Parathyroid adenoma (tissue), 2 donors: ENCODE results near the gene MTERF2.
A peak's percentile ranks its signal among the peaks of the same experiment; 100 is the strongest.

ENCODE experiments used
- H2AFZ ChIP-seq: fragments of 300-600 bp; sonication (generic); one replicate; pipeline ENCODE4 v1.7.0; 2017; ENCODE audit warnings: antibody characterized with exemption, mild to moderate bottlenecking
- H3K27ac ChIP-seq: fragments of 300-600 bp; sonication (generic); one replicate; pipeline ENCODE4 v1.7.0; 2017
- H3K27me3 ChIP-seq: fragments of 300-600 bp; sonication (generic); one replicate; pipeline ENCODE4 v1.7.0; 2017; ENCODE audit warnings: low read length; ENCODE audit not compliant: control insufficient read depth, insufficient read depth
- H3K36me3 ChIP-seq: fragments of 300-600 bp; sonication (generic); one replicate; pipeline ENCODE4 v1.7.0; 2017; ENCODE audit warnings: low read length; ENCODE audit not compliant: control insufficient read depth, insufficient read depth
- H3K4me1 ChIP-seq: fragments of 300-600 bp; sonication (generic); one replicate; pipeline ENCODE4 v1.7.0; 2017; ENCODE audit warnings: control low read depth
- H3K4me2 ChIP-seq: fragments of 300-600 bp; sonication (generic); one replicate; pipeline ENCODE4 v1.7.0; 2017; ENCODE audit warnings: low read length
- H3K4me3 ChIP-seq: fragments of 300-600 bp; sonication (generic); one replicate; pipeline ENCODE4 v1.7.0; 2017; ENCODE audit warnings: low read depth, low read length
- H3K79me2 ChIP-seq: fragments of 300-600 bp; sonication (generic); one replicate; pipeline ENCODE4 v1.7.0; 2017; ENCODE audit warnings: control low read depth
- H3K9ac ChIP-seq: fragments of 300-600 bp; sonication (generic); one replicate; pipeline ENCODE4 v1.7.0; 2017; ENCODE audit warnings: mild to moderate bottlenecking
- H3K9me3 ChIP-seq: fragments of 300-600 bp; sonication (generic); one replicate; pipeline ENCODE4 v1.7.0; 2017; ENCODE audit warnings: low read length; ENCODE audit not compliant: control insufficient read depth
- TF ChIP-seq, protein P1 (sequence below): fragments of 300-600 bp; sonication (generic); IDR thresholded peaks from one replicate; pipeline ENCODE4 v1.7.0; 2017; ENCODE audit warnings: antibody characterized with exemption, mild to moderate bottlenecking
- donor health status: primary hyperparathyroidism.

MTERF2 gene

DNA sequence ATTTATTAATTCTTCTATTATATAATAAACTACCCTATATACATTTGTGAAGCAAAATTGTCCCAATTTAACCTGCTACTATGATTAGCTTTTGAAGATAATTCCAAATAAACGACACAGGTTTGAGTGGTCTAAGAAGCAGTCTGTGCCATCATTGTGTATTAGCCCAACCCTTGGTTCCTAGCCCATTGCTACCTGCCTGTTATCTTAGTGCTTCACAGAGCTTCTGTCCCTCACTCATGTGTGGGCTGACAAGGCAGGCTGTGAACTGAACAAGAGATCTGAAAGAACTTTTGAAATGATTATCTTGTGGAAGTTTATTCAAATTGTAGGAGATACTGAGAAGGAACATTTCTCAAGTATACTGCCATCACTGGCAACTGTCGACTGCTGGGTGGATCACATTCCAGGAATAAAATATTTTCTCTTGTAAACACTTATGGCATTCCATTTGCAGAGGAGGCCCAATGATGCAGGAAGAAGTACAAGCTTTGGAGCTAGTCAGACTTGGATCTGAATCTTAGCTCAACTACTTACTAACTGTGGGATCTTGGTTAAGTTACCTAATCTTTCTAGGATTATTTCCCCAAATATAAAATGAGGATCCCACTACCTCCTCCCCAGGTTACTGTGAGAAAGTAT is 7.8 kb upstream of the MTERF2 start:
- no peak overlapping the region for H2AFZ ChIP-seq
- H3K27ac ChIP-seq: no peak overlapping the region

DNA sequence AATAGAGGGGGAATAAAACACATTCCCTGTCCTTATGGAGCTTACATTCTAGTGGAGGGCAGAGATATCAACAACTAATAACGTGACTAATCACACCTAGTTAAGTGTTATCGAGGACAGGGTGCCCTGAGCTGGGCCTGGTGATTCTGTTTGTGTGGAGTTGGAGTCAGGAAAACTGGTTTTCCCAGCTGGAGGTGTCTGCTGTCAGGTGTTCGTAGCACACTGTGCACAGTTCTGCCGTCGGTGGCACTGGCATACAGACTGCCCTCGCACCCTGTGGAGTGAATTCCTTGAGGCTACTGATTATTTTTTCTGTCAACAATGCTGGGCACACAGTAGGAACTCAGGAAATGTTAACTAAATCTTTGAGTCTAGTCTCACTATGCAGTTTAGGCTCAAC is 900 bp upstream of the MTERF2 start:
- TF ChIP-seq, protein P1, sequence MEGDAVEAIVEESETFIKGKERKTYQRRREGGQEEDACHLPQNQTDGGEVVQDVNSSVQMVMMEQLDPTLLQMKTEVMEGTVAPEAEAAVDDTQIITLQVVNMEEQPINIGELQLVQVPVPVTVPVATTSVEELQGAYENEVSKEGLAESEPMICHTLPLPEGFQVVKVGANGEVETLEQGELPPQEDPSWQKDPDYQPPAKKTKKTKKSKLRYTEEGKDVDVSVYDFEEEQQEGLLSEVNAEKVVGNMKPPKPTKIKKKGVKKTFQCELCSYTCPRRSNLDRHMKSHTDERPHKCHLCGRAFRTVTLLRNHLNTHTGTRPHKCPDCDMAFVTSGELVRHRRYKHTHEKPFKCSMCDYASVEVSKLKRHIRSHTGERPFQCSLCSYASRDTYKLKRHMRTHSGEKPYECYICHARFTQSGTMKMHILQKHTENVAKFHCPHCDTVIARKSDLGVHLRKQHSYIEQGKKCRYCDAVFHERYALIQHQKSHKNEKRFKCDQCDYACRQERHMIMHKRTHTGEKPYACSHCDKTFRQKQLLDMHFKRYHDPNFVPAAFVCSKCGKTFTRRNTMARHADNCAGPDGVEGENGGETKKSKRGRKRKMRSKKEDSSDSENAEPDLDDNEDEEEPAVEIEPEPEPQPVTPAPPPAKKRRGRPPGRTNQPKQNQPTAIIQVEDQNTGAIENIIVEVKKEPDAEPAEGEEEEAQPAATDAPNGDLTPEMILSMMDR: no peak
- Histone ChIP-seq H3K79me2 (no peaks in the 10 kb centered on the region), H3K27ac (no peak overlapping the region), H3K27me3 (no peaks in the 10 kb centered on the region), H3K9ac (no peak overlapping the region), H3K4me3 (peak overlapping the region; percentile 90), H3K4me2 (peak overlapping the region; percentile 68), H3K4me1 (peaks cover 15% of the 10 kb centered on the region), H2AFZ (peak overlapping the region; percentile 91), H3K36me3 (no peaks in the 10 kb centered on the region), H3K9me3 (no peaks in the 10 kb centered on the region)

More for the DNA sequence above, 7.8 kb upstream of the MTERF2 start:
- H3K27me3 ChIP-seq: no peaks in the 10 kb centered on the region
- H3K79me2 ChIP-seq: no peaks in the 10 kb centered on the region
- no peaks in the 10 kb centered on the region for H3K4me1 ChIP-seq
- H3K4me3 ChIP-seq: no peak overlapping the region
- H3K4me2 ChIP-seq: no peak overlapping the region
- no peaks in the 10 kb centered on the region for H3K9me3 ChIP-seq
- H3K36me3 ChIP-seq: no peaks in the 10 kb centered on the region
- no peak overlapping the region for H3K9ac ChIP-seq
- TF ChIP-seq, protein P1: no peak

DNA sequence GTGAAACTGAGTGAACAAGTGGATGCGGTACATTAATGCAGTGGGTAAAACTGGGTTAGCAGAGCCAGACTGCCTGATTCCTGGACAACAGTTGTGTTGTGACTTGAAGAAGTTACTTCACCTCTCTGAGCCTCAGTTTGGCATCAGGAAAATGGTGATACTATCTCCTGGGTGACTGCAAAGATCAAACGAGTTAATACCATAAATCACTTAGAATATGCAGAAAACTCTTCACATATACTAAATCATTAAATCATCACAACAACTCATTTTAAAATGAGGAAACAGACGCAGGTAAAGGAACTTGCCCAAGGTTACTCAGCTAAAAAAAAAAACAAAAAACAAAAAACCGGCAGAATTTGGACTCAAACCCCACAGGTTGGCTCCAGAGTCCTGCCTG is 811 bp downstream of the MTERF2 start:
- Histone ChIP-seq H3K4me1 (peaks cover 15% of the 10 kb centered on the region), H3K9me3 (no peaks in the 10 kb centered on the region), H3K4me3 (peak overlapping the region; percentile 90), H3K36me3 (no peaks in the 10 kb centered on the region), H3K9ac (peak overlapping the region; percentile 74), H3K27me3 (no peaks in the 10 kb centered on the region), H2AFZ (peak overlapping the region; percentile 91), H3K79me2 (no peaks in the 10 kb centered on the region), H3K27ac (peak overlapping the region; percentile 76), H3K4me2 (peak overlapping the region; percentile 68)
- TF ChIP-seq, protein P1: no peak

DNA sequence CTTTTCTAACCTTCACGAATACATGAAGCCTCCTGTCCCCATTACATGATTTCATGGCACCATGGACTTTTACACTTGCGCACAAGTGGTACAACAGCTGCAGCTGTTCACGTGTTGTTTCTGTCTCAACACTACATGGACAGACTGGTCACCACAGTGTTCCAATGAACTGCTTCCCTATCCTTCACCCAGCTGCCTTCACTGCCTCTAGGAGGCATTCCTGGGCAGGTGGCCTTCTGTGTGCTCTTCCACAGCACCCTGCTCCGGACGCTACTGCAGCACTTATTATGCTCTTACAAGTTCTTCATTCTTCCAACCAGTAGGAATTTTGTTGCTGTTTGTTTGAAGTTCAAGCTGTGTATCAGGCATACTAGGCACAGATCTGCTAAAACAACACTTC is 1.5 kb downstream of the MTERF2 start:
- Histone ChIP-seq H3K79me2 (no peaks in the 10 kb centered on the region), H3K9me3 (no peaks in the 10 kb centered on the region), H2AFZ (no peak overlapping the region), H3K36me3 (no peaks in the 10 kb centered on the region), H3K4me1 (peaks cover 15% of the 10 kb centered on the region), H3K4me2 (no peak overlapping the region), H3K27me3 (no peaks in the 10 kb centered on the region), H3K4me3 (no peak overlapping the region), H3K27ac (no peak overlapping the region), H3K9ac (no peak overlapping the region)
- TF ChIP-seq, protein P1: no peak

DNA sequence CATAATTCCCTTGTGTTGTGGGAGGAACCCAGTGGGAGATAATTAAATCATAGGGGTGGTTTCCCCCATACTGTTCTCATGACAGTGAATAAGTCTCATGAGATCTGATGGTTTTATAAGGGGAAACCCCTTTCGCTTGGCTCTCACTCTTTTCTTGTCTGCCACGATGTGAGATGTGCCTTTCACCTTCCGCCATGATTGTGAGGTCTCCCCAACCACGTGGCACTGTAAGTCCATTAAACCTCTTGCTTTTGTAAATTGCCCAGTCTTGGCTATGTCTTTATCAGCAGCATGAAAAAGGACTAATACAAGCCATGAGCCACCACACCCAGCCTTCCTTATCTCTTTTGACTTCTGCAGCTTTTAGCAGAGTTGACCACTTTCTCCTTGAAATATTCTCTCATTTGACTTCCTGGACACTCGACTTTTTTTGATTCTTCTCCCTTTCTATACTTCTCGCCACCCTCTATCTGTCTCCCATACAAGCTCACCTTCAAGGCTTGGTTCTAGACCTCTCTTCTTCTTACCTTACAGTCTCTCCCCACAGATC is 2.3 kb downstream of the MTERF2 start:
- Histone ChIP-seq H3K4me3 (no peak overlapping the region), H3K4me2 (no peak overlapping the region), H3K4me1 (peaks cover 15% of the 10 kb centered on the region), H3K36me3 (no peaks in the 10 kb centered on the region), H2AFZ (no peak overlapping the region), H3K9ac (no peak overlapping the region), H3K27me3 (no peaks in the 10 kb centered on the region), H3K79me2 (no peaks in the 10 kb centered on the region), H3K27ac (no peak overlapping the region), H3K9me3 (no peaks in the 10 kb centered on the region)
- TF ChIP-seq, protein P1: no peak
